Epithelial cell of esophagus (primary cell): ENCODE data around the gene SPINDOC.

Source experiments
- DNase-seq: peaks from one replicate; pipeline ENCODE4 v3.0.0; 2010; ENCODE audit warnings: low read depth
- H3K4me3 ChIP-seq: 2 replicates; pipeline ENCODE4 v1.5.1; 2011; ENCODE audit warnings: mild to moderate bottlenecking, low read length, control low read depth
- TF ChIP-seq, protein P1 (sequence below): IDR thresholded peaks from 2 replicates; pipeline ENCODE4 v1.5.1; 2011; ENCODE audit warnings: low read depth, mild to moderate bottlenecking, low read length, control low read depth, inconsistent platforms; ENCODE audit not compliant: insufficient read depth; ENCODE audit errors: missing control alignments

The SPINDOC gene

GRCh38 chr11:63873311-63873710, 60.1 kb downstream of the SPINDOC start:
- no peak for DNase-seq
- no peak overlapping the region for H3K4me3 ChIP-seq
- TF ChIP-seq, protein P1, sequence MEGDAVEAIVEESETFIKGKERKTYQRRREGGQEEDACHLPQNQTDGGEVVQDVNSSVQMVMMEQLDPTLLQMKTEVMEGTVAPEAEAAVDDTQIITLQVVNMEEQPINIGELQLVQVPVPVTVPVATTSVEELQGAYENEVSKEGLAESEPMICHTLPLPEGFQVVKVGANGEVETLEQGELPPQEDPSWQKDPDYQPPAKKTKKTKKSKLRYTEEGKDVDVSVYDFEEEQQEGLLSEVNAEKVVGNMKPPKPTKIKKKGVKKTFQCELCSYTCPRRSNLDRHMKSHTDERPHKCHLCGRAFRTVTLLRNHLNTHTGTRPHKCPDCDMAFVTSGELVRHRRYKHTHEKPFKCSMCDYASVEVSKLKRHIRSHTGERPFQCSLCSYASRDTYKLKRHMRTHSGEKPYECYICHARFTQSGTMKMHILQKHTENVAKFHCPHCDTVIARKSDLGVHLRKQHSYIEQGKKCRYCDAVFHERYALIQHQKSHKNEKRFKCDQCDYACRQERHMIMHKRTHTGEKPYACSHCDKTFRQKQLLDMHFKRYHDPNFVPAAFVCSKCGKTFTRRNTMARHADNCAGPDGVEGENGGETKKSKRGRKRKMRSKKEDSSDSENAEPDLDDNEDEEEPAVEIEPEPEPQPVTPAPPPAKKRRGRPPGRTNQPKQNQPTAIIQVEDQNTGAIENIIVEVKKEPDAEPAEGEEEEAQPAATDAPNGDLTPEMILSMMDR = no peak

DNA sequence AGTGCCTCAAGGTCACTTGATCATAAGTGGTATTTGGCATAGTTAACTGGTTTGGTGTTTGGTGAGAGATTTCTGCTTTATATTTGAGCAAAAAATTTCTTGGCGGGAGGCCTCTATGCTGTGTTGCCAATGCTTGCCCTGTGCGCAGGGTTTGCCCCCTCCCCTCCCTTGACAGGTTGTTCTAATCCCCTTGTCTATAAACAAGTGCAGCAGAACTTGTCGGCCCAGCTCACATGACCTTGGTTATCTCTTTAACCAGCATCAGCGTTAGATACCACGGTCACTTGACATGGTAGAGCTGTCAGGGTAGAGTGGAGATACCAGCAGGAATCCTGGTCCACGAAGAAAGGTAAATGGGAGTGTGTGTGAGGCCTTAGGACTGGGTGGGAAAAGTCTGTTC, 61.3 kb downstream of the SPINDOC start:
- DNase-seq = no peak
- H3K4me3 ChIP-seq = no peak overlapping the region
- TF ChIP-seq, protein P1 = no peak

DNA sequence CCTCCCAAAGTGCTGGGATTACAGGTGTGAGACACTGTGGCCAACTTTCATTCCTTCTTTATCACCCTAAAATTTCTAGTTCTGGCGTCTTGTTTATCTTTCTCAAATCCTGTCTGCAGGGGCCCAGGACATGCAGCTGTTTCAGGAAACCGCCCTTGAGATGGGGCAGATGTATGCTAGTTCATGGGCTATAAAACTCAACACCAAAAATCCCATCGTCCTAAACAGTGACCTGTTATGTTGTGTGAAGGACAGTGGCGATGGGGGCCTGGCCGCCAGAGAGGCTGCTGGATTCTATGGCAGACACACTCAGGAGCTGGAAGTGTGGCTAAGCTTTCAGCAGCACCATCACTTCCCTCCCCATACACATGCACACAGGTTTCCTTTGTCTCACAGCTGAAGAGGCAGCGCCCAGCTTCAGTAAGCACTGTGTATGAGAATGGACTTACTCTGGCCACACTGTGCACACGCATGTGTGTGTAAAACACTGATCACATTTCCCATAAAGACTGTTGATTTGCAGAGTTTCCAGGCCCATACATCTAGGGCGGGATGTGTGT, 62.3 kb downstream of the SPINDOC start:
- no peak for DNase-seq
- H3K4me3 ChIP-seq = no peak overlapping the region
- TF ChIP-seq, protein P1 = no peak

- no peak for DNase-seq
- TF ChIP-seq, protein P1 = no peak
- H3K4me3 ChIP-seq = no peak overlapping the region
These were observed 63.4 kb downstream of the SPINDOC start for GRCh38 chr11:63876616-63877015.
